Mucosa of rectum (tissue), 2 donors: ENCODE results near the gene KLHL22.

Experiments used
- H3K27ac ChIP-seq, 2 donors: one replicate each; pipeline ENCODE4 v1.7.0; 2013; ENCODE audit warnings: inconsistent platforms in 2 of 2, low read depth in 2 of 2, low read length in 2 of 2
- H3K27me3 ChIP-seq, 2 donors: one replicate each; pipeline ENCODE4 v1.7.0; 2013; ENCODE audit warnings: low read length in 2 of 2; ENCODE audit not compliant: control insufficient read depth in 2 of 2, insufficient read depth in 2 of 2
- H3K36me3 ChIP-seq, 2 donors: one replicate each; pipeline ENCODE4 v1.7.0; 2013; ENCODE audit warnings: low read length in 2 of 2; ENCODE audit not compliant: control insufficient read depth in 2 of 2, insufficient read depth in 2 of 2
- H3K4me1 ChIP-seq, 2 donors: one replicate each; pipeline ENCODE4 v1.7.0; 2013; ENCODE audit warnings: low read length in 2 of 2, mild to moderate bottlenecking in 1 of 2; ENCODE audit not compliant: control insufficient read depth in 2 of 2, insufficient read depth in 2 of 2
- H3K4me3 ChIP-seq, 2 donors: one replicate each; pipeline ENCODE4 v1.7.0; 2013; ENCODE audit warnings: low read length in 2 of 2
- H3K9ac ChIP-seq, 2 donors: one replicate each; pipeline ENCODE4 v1.7.0; 2013; ENCODE audit warnings: low read length in 2 of 2, low read depth in 1 of 2, mild to moderate bottlenecking in 1 of 2
- H3K9me3 ChIP-seq, 2 donors: one replicate each; pipeline ENCODE4 v1.7.0; 2013; ENCODE audit warnings: low read length in 2 of 2; ENCODE audit not compliant: control insufficient read depth in 2 of 2
- donor health status: healthy.
- donor health status: Normal muscosa, but diverticular disease.

Gene KLHL22

DNA sequence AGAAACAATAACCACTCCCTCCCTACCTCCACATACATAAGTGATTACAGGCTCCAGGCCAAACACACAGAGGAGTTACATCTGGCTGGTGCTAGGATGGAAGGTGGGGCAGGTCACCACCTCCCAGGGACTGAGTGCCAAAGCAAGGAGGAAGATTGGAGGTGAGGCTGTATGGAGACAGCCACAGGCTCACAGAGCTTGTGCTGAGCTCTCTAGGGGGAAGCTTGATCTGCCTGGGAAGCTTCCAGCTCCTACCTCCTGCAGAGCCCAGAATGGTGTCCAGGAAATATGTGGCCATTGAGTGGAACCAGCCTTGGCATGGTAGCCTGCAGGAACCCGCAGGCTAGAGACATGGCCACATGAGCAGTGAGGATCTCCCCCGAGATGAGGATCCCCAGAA lies 8.2 kb upstream of the KLHL22 start:
- H3K9me3 ChIP-seq: no peaks in the 10 kb centered on the region
- peaks cover 17 to 20% of the 10 kb centered on the region in 2 donors for H3K4me1 ChIP-seq
- peak overlapping the region; percentile 39 to 47 for H3K4me3 ChIP-seq
- H3K9ac ChIP-seq: peak overlapping the region in 1 of 2 donors; percentile 49
- H3K27ac ChIP-seq: peak overlapping the region; percentile 84 to 89
- no peaks in the 10 kb centered on the region for H3K27me3 ChIP-seq
- H3K36me3 ChIP-seq: no peaks in the 10 kb centered on the region

DNA sequence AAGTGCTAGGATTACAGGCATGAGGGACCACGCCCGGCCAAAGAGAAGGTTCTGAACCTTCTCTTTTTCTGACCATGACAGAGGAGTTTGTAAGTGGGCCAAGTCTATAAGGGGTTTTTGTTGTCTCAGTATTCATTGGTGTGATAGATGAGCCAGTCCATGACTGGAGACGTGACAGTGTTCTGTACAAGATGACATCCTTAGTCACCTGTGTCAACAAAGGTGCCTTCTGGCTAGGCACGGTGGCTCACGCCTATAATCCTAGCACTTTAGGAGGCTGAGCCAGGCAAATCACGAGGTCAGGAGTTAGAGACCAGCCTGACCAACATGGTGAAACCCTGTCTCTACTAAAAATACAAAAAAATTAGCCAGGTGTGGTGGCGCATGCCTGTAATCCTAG lies 4.2 kb upstream of the KLHL22 start:
- H3K9ac ChIP-seq: peak overlapping the region in 1 of 2 donors; percentile 17
- peaks cover 15 to 21% of the 10 kb centered on the region in 2 donors for H3K4me1 ChIP-seq
- no peaks in the 10 kb centered on the region for H3K36me3 ChIP-seq
- H3K9me3 ChIP-seq: no peaks in the 10 kb centered on the region
- H3K4me3 ChIP-seq: no peak overlapping the region
- no peaks in the 10 kb centered on the region for H3K27me3 ChIP-seq
- H3K27ac ChIP-seq: no peak overlapping the region

DNA sequence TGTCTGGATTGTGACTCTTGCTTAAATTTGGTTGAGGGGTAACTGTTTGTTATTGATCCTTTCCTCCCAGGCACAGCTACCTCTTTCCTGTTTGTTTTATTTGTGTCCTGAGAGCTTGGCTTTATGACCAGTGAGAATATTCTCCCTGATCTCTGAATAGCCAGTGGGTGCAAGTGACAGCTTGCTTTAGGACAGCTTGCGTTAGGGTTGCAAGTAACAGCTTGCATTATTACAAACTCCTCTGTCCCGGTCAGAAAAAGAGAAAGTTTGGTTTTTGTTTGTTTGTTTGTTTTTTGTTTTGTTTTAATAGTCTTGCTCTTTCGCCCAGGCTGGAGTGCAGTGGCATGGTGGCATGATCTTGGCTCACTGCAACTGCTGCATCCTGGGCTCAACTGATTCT lies 3.3 kb upstream of the KLHL22 start:
- Histone ChIP-seq H3K4me3 (no peak overlapping the region), H3K4me1 (peaks cover 20 to 21% of the 10 kb centered on the region in 2 donors)

DNA sequence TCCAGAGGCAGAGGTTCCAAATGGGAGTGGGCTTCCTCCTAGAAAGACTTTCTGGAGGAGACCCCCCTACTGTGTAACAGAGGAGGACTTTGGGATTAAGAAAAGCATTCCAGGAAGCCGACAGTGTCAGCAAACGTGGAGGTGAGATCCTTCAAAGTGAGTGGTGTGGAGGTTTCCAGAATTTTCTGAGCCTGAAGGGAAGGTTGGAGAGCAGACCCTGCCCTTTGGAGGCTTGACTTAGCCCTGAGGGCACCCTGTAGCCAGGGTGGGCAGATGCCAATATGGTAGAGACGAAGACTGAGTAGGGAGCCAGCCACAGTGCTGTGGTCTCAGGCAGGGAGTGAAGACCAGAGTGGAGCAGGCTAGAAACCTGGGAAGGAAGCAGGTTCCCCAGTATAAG lies 1.8 kb upstream of the KLHL22 start:
- Histone ChIP-seq H3K9me3 (no peaks in the 10 kb centered on the region), H3K4me1 (peaks cover 13 to 17% of the 10 kb centered on the region in 2 donors), H3K4me3 (no peak overlapping the region), H3K27me3 (no peaks in the 10 kb centered on the region), H3K27ac (no peak overlapping the region), H3K36me3 (no peaks in the 10 kb centered on the region), H3K9ac (peak overlapping the region in 1 of 2 donors; percentile 2)

More for the DNA sequence above, 3.3 kb upstream of the KLHL22 start:
- no peaks in the 10 kb centered on the region for H3K27me3 ChIP-seq
- no peak overlapping the region for H3K27ac ChIP-seq
- no peak overlapping the region for H3K9ac ChIP-seq
- no peaks in the 10 kb centered on the region for H3K36me3 ChIP-seq
- H3K9me3 ChIP-seq: no peaks in the 10 kb centered on the region

DNA sequence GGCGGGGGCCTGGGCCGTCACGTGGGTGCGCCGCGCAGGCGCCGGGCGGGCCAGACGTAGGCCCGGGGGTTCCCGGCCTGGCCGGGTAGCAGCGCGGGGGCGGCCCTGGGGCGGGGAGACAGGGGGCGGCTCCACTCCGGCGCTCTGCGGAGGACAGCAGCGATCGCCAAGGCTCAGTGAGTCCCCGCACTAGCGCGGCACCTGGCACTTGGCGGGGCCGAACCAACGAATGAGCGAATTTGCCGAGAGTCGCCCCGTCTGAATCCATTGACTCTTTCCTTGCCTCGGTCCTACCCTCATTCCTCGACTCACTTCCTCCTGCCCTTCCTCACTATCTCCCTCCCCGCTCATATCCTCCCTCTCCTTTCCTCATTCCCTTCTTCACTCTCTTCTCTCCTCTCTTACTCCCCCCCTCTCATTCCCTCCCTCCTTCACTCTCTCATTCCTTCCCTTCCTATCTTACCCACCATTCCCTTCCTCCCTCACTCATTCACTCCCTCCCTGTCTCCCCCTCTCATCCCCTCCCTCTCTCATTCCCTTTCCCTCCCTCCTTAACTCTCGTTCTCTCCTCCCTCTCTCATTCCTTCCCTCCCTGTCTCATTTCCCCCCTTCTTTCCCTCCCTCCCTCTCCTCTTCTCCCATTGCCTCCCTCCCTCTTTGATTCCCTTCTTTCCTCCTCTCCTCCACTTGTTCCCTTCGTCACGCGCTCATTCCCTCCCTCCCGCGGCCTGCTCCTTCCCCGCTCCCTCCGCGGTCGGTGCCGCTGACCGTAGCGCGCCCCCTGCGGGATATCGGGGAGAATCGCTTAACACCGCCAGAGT lies 476 bp upstream of the KLHL22 start:
- no peaks in the 10 kb centered on the region for H3K9me3 ChIP-seq
- peak overlapping the region; percentile 91 to 99 for H3K9ac ChIP-seq
- no peaks in the 10 kb centered on the region for H3K36me3 ChIP-seq
- H3K4me3 ChIP-seq: peak overlapping the region; percentile 89 to 97
- H3K27me3 ChIP-seq: no peaks in the 10 kb centered on the region
- H3K4me1 ChIP-seq: peaks cover 13 to 17% of the 10 kb centered on the region in 2 donors
- peak overlapping the region; percentile 94 to 97 for H3K27ac ChIP-seq

DNA sequence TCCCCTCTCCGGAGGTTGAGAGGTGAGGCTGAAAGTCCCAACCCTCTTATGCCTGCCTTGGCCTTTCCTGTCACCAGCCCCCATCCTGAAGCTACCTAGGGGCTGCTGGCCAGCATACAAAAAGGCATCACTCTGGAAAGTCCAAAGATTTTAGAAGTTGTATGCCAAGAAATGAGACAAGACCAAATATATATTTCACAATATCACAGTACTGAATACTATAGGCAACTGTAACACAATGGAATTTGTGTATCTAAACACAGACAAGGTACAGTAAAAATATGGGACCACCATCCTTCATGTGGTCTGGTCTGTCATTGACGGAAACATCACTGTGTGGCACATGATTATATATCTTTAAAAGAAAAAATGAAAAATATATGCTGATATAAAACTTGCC lies 4.2 kb downstream of the KLHL22 start:
- H3K27ac ChIP-seq: no peak overlapping the region
- peaks cover 0 to 3% of the 10 kb centered on the region in 2 donors for H3K36me3 ChIP-seq
- H3K4me1 ChIP-seq: peaks cover 7 to 9% of the 10 kb centered on the region in 2 donors
- no peak overlapping the region for H3K9ac ChIP-seq
- no peaks in the 10 kb centered on the region for H3K27me3 ChIP-seq
- no peaks in the 10 kb centered on the region for H3K9me3 ChIP-seq
- H3K4me3 ChIP-seq: no peak overlapping the region

DNA sequence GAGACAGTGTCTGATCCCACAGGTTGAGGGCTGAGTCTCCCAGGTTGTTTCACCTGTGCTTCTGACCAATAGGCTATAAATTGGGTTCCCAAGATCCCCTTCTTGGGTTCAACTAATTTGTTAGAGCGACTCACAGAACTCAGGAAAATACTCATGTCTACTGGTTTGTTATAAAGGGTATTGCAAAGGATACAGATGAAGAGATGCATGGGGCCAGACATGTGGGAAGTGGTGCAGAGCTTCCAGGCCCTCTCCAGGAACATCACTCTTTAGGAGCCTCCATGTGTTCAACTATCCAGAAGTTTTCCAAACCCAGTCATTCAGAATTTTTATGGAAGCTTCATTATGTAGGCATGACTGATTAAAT lies 4.7 kb downstream of the KLHL22 start:
- H3K4me3 ChIP-seq: no peak overlapping the region
- H3K27ac ChIP-seq: no peak overlapping the region
- peaks cover 7 to 9% of the 10 kb centered on the region in 2 donors for H3K4me1 ChIP-seq
- no peaks in the 10 kb centered on the region for H3K27me3 ChIP-seq
- no peak overlapping the region for H3K9ac ChIP-seq
- peaks cover 0 to 3% of the 10 kb centered on the region in 2 donors for H3K36me3 ChIP-seq
- no peaks in the 10 kb centered on the region for H3K9me3 ChIP-seq

DNA sequence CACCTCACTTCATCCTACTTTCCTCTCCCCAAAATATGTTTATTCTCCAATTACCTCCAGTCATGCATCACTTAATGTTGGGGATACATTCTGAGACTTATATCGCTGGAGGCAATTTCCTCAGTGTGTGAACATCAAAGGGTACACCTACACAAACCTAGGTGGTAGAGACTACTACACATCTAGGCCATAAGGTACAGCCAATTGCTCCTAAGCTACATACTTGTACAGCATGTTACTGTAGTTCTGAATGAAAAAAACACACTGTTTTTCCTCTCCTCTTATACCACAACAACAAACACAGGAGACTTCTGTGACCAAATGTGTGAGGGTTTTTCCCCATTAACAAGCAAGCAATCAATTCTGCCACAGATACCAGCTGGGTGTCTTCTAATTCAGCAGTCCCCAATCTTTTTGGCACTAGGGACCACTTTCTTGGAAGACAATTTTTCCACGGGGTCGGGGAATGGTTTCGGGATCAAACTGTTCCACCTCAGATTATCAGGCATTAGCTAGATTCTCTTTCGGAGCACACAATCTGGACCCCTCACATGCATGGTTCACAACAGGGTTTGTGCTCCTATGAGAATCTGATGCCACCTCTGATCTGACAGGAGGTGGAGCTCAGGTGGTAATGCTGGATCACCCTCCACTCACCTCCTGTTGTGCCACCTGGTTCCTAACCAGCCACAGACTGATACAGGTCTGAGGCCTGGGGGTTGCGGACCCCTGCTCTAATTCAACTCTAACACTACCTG lies 5.2 kb downstream of the KLHL22 start:
- Histone ChIP-seq H3K9me3 (no peaks in the 10 kb centered on the region), H3K27ac (no peak overlapping the region), H3K9ac (no peak overlapping the region), H3K36me3 (peaks cover 0 to 3% of the 10 kb centered on the region in 2 donors), H3K4me1 (peaks cover 7 to 9% of the 10 kb centered on the region in 2 donors), H3K4me3 (no peak overlapping the region), H3K27me3 (no peaks in the 10 kb centered on the region)

DNA sequence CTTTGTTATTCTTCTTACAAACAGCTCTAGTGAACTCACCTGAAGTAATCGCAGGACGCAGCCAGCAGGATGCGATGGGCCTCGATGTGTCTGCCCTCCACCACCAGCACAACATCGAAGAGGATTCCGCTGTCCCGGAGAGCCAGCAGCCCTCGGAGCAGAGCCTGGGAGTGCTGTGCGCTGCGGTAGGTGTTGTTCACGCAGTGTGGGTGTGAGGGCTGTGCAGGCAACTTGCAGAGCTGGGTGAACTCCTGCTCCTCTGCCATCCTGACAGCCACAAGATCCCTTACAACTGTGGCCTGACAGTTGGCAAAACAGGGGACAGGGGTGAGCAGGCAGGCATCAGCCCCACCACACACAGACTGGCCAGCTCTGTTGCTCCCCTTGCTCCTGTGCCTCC lies 6.6 kb downstream of the KLHL22 start:
- no peak overlapping the region for H3K9ac ChIP-seq
- no peaks in the 10 kb centered on the region for H3K9me3 ChIP-seq
- no peaks in the 10 kb centered on the region for H3K27me3 ChIP-seq
- peaks cover 0 to 3% of the 10 kb centered on the region in 2 donors for H3K36me3 ChIP-seq
- no peaks in the 10 kb centered on the region for H3K4me1 ChIP-seq
- no peak overlapping the region for H3K4me3 ChIP-seq
- no peak overlapping the region for H3K27ac ChIP-seq

DNA sequence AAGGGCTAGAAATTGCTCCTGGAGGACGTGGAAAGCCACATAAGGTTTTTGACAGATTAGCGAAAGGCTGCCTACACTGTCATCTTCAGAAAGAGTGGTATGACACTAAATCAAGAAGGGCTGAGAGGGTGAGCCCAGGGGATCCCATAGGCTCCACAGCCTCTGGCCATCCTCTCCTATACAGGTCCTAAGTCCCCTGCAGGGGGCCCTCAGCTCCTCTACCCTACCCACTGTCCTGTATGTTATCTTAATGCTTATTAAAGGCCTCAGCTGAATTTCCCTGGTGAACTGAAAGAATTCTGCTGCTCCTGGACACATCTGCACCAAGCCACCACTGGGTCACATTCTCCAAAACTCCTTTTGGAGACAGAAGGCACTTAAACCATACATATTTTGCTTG lies 7.9 kb downstream of the KLHL22 start:
- Histone ChIP-seq H3K4me1 (no peaks in the 10 kb centered on the region), H3K36me3 (peaks cover 0 to 3% of the 10 kb centered on the region in 2 donors), H3K27ac (no peak overlapping the region), H3K9me3 (no peaks in the 10 kb centered on the region), H3K4me3 (no peak overlapping the region), H3K9ac (no peak overlapping the region), H3K27me3 (no peaks in the 10 kb centered on the region)
